Astrocyte of the cerebellum (primary cell): ENCODE results near the gene MCEMP1.

ENCODE experiments used
- DNase-seq: peaks from one replicate; pipeline ENCODE4 v3.0.0-alpha.2; 2011; ENCODE audit warnings: low read depth
- H3K4me3 ChIP-seq: 2 replicates; pipeline ENCODE4 v1.5.1; 2011; ENCODE audit warnings: mild to moderate bottlenecking, low read depth, low read length, moderate library complexity
- in situ Hi-C: cut with HindIII; loops from 2 replicates; pipeline ENCODE4 v1.10.0; 2017; ENCODE audit warnings: low sequenced_read_pairs
- TF ChIP-seq, protein P1 (sequence below): IDR thresholded peaks from 2 replicates; pipeline ENCODE4 v1.5.1; 2012; ENCODE audit warnings: low read length, low read depth, moderate library complexity, mild to moderate bottlenecking; ENCODE audit errors: missing control alignments

Gene MCEMP1

GRCh38 chr19:7652061-7652641 lies 24.7 kb upstream of the MCEMP1 start:
- TF ChIP-seq, protein P1, sequence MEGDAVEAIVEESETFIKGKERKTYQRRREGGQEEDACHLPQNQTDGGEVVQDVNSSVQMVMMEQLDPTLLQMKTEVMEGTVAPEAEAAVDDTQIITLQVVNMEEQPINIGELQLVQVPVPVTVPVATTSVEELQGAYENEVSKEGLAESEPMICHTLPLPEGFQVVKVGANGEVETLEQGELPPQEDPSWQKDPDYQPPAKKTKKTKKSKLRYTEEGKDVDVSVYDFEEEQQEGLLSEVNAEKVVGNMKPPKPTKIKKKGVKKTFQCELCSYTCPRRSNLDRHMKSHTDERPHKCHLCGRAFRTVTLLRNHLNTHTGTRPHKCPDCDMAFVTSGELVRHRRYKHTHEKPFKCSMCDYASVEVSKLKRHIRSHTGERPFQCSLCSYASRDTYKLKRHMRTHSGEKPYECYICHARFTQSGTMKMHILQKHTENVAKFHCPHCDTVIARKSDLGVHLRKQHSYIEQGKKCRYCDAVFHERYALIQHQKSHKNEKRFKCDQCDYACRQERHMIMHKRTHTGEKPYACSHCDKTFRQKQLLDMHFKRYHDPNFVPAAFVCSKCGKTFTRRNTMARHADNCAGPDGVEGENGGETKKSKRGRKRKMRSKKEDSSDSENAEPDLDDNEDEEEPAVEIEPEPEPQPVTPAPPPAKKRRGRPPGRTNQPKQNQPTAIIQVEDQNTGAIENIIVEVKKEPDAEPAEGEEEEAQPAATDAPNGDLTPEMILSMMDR = peak; percentile 94
- peak; percentile 29 for DNase-seq
- in situ Hi-C loops = no loop called here
- peak overlapping the region; percentile 23 for H3K4me3 ChIP-seq

DNA sequence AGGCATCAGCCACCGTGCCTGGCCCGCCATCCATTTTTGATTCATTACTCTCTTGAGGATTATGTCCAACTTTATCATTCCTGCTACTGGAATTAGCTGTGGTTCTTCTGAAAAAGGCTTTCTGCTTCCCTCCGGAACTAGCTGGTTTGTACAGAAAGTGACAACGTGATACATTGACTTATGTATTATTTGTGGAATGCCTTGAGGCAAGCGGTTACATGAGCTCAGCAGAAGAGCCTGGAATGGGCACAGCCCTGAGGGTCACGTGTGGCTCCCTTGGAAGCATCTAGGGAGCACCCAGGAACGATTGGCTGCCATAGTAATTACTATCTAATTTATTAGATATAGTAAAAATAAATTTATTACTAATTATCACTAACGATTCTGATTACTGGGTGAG lies 22.5 kb upstream of the MCEMP1 start:
- no peak for DNase-seq
- H3K4me3 ChIP-seq = no peak overlapping the region
- in situ Hi-C loops = no loop called here
- TF ChIP-seq, protein P1 = no peak

DNA sequence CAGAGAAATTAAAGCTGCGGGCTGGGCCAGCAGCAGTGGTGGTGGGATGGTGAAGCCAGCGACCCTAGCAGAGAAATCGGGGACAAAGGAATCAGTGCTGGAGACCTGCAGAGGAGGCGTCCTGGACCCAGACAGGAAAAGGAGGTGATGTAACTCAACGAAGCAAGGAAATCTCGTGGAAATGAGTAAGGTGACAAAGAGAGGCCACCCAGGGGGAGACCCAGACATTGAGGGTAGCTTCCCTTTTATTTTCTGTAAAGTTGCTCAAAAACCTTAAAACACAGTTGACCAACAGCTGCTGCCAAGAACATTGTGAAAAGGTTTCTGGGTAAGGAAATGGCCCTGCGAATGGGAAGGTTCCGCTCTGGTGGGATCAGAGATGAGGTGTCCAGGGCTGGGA lies 21.3 kb upstream of the MCEMP1 start:
- no peak for DNase-seq
- in situ Hi-C loops = no loop called here
- TF ChIP-seq, protein P1 = no peak
- no peak overlapping the region for H3K4me3 ChIP-seq

GRCh38 chr19:7657131-7657751 lies 19.6 kb upstream of the MCEMP1 start:
- no peak for DNase-seq
- in situ Hi-C loops = no loop called here
- no peak overlapping the region for H3K4me3 ChIP-seq
- TF ChIP-seq, protein P1 = no peak

DNA sequence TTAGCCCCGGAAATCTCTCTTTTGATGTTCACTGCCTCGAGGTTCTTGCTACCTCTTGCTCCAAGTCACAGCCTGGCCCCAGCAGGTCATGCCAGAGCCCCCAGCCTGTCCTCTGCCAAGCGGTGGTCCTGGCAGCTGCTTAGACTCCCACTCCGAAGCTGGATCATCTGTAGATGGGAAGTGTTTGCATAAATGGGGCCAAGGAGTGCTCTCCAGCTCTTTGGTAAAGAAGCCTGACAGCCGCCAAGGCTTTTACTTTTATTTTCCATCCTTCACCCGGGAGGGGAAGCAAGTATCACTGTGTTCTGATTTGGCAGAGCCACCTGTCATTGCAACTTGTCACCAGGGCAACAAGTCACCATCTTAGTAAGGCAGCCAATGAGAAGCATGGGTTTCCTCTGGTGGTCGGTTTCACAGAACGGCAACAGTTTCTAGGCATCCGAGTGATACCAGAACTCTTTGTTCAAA lies 18.6 kb upstream of the MCEMP1 start:
- TF ChIP-seq, protein P1 = no peak
- no peak for DNase-seq
- no peak overlapping the region for H3K4me3 ChIP-seq
- in situ Hi-C loops = no loop called here

- H3K4me3 ChIP-seq = no peak overlapping the region
- in situ Hi-C loops = no loop called here
- DNase-seq = no peak
- TF ChIP-seq, protein P1 = no peak
Measured at GRCh38 chr19:7661744-7662538, 14.9 kb upstream of the MCEMP1 start.
